H9 (cell line): ENCODE data around the gene SNAP47. TPM values are rescaled to one million over a fixed set of nuclear protein-coding genes. Genes with fewer than 3 reads are reported as not detected.

Experiments used
- DNase-seq: peaks from one replicate; pipeline ENCODE4 v3.0.0-alpha.2; 2017
- H2AFZ ChIP-seq: one replicate; pipeline ENCODE4 v1.6.1; 2013; ENCODE audit warnings: mild to moderate bottlenecking, low read length, control low read depth, moderate library complexity
- H2AK5ac ChIP-seq: 2 replicates; pipeline ENCODE4 v1.6.1; 2013; ENCODE audit warnings: low read length, control low read depth, mixed read lengths; ENCODE audit not compliant: insufficient read length
- H2BK120ac ChIP-seq: one replicate; pipeline ENCODE4 v1.6.1; 2013; ENCODE audit warnings: low read depth, mild to moderate bottlenecking, low read length, control low read depth, inconsistent platforms; ENCODE audit not compliant: poor library complexity, severe bottlenecking
- H2BK12ac ChIP-seq: 2 replicates; pipeline ENCODE4 v1.6.1; 2013; ENCODE audit warnings: low read length, control low read depth, mixed read lengths, low read depth; ENCODE audit not compliant: insufficient read length
- H2BK15ac ChIP-seq: 2 replicates; pipeline ENCODE4 v1.6.1; 2013; ENCODE audit warnings: low read depth, low read length, control low read depth
- H2BK20ac ChIP-seq: one replicate; pipeline ENCODE4 v1.6.1; 2013; ENCODE audit warnings: low read depth, mild to moderate bottlenecking, low read length, control low read depth, inconsistent platforms; ENCODE audit not compliant: poor library complexity, severe bottlenecking
- H2BK5ac ChIP-seq: 2 replicates; pipeline ENCODE4 v1.6.1; 2013; ENCODE audit warnings: low read length, control low read depth, mixed read lengths; ENCODE audit not compliant: insufficient read length
- H3K14ac ChIP-seq: 2 replicates; pipeline ENCODE4 v1.6.1; 2013; ENCODE audit warnings: low read length, control low read depth; ENCODE audit not compliant: insufficient read depth
- H3K18ac ChIP-seq: 2 replicates; pipeline ENCODE4 v1.6.1; 2013; ENCODE audit warnings: low read depth, mild to moderate bottlenecking, mixed read lengths, low read length, control low read depth; ENCODE audit not compliant: insufficient read length
- H3K23ac ChIP-seq: 2 replicates; pipeline ENCODE4 v1.6.1; 2013; ENCODE audit warnings: low read length, control low read depth, mixed read lengths, low read depth; ENCODE audit not compliant: insufficient read length
- H3K23me2 ChIP-seq: 2 replicates; pipeline ENCODE4 v1.6.1; 2013; ENCODE audit warnings: low read depth, mild to moderate bottlenecking, mixed read lengths, low read length, control low read depth; ENCODE audit not compliant: insufficient read length, poor library complexity, severe bottlenecking
- H3K27ac ChIP-seq: 2 replicates; pipeline ENCODE4 v1.5.1; 2013; ENCODE audit warnings: low read length, control low read depth, mixed read lengths, low read depth; ENCODE audit not compliant: insufficient read length
- H3K27me3 ChIP-seq: 2 replicates; pipeline ENCODE4 v1.6.1; 2013; ENCODE audit warnings: low read length, control low read depth, inconsistent platforms; ENCODE audit not compliant: insufficient read depth
- H3K4ac ChIP-seq: 2 replicates; pipeline ENCODE4 v1.6.1; 2013; ENCODE audit warnings: low read depth, mild to moderate bottlenecking, control low read depth, inconsistent platforms, low read length, moderate library complexity
- H3K4me1 ChIP-seq: 2 replicates; pipeline ENCODE4 v1.6.1; 2013; ENCODE audit warnings: low read length, control low read depth, inconsistent platforms; ENCODE audit not compliant: insufficient read depth
- H3K4me2 ChIP-seq: 2 replicates; pipeline ENCODE4 v1.6.1; 2013; ENCODE audit warnings: low read length, control low read depth, mixed read lengths; ENCODE audit not compliant: insufficient read length, insufficient read depth
- H3K56ac ChIP-seq: 2 replicates; pipeline ENCODE4 v1.6.1; 2013; ENCODE audit warnings: low read depth, mild to moderate bottlenecking, mixed read lengths, low read length, control low read depth; ENCODE audit not compliant: insufficient read length
- H3K79me1 ChIP-seq: 2 replicates; pipeline ENCODE4 v1.6.1; 2013; ENCODE audit warnings: low read depth, mild to moderate bottlenecking, moderate library complexity, low read length, control low read depth, inconsistent platforms; ENCODE audit not compliant: insufficient read depth, poor library complexity, severe bottlenecking
- H3K79me2 ChIP-seq: 2 replicates; pipeline ENCODE4 v1.6.1; 2013; ENCODE audit warnings: low read length, control low read depth, inconsistent platforms; ENCODE audit not compliant: insufficient read depth
- H3K9ac ChIP-seq: 2 replicates; pipeline ENCODE4 v1.6.1; 2013; ENCODE audit warnings: low read length, control low read depth, mixed read lengths; ENCODE audit not compliant: insufficient read length; ENCODE audit errors: extremely low read depth
- H3K9me3 ChIP-seq: one replicate; pipeline ENCODE4 v1.6.1; 2013; ENCODE audit warnings: low read depth, low read length, inconsistent platforms; ENCODE audit not compliant: control insufficient read depth
- H3T11ph ChIP-seq: one replicate; pipeline ENCODE4 v1.6.1; 2013; ENCODE audit warnings: mild to moderate bottlenecking, low read length, control low read depth, inconsistent platforms
- H4K20me1 ChIP-seq: one replicate; pipeline ENCODE4 v1.6.1; 2013; ENCODE audit not compliant: control insufficient read depth, insufficient read length, insufficient read depth
- H4K5ac ChIP-seq: 2 replicates; pipeline ENCODE4 v1.6.1; 2013; ENCODE audit warnings: low read depth, mild to moderate bottlenecking, mixed read lengths, low read length, control low read depth; ENCODE audit not compliant: insufficient read length
- H4K8ac ChIP-seq: replicated peaks from 2 replicates; pipeline ENCODE4 v1.6.1; 2013; ENCODE audit warnings: low read length, control low read depth, mixed read lengths, low read depth; ENCODE audit not compliant: insufficient read length
- H4K91ac ChIP-seq: 2 replicates; pipeline ENCODE4 v1.6.1; 2013; ENCODE audit warnings: low read depth, mild to moderate bottlenecking, moderate library complexity, mixed read lengths, low read length, control low read depth; ENCODE audit not compliant: insufficient read length
- H3K27ac Mint-ChIP-seq, 3 experiments: 2 replicates in 2 of 3; 3 replicates in 1 of 3; pipeline ENCODE4 v1.8.0; 2020 to 2021; ENCODE audit warnings: mixed read lengths in 3 of 3, mild to moderate bottlenecking in 1 of 3, moderate library complexity in 1 of 3
- H3K27me3 Mint-ChIP-seq: 2 replicates; pipeline ENCODE4 v1.8.0; 2021; ENCODE audit warnings: low read depth, mild to moderate bottlenecking, moderate library complexity, mixed read lengths
- H3K36me3 Mint-ChIP-seq, 3 experiments: 2 replicates in 2 of 3; 3 replicates in 1 of 3; pipeline ENCODE4 v1.8.0; 2020 to 2021; ENCODE audit warnings: low read depth in 3 of 3, mixed read lengths in 3 of 3; ENCODE audit not compliant: insufficient read depth in 1 of 3
- H3K4me1 Mint-ChIP-seq, 2 experiments: 2 replicates each; pipeline ENCODE4 v1.8.0; 2020; ENCODE audit warnings: mixed read lengths in 2 of 2
- H3K4me3 Mint-ChIP-seq, 2 experiments: 2 replicates in 1 of 2; 3 replicates in 1 of 2; pipeline ENCODE4 v1.8.0; 2020 to 2021; ENCODE audit warnings: mild to moderate bottlenecking in 2 of 2, mixed read lengths in 2 of 2, moderate library complexity in 1 of 2
- H3K9me3 Mint-ChIP-seq, 2 experiments: 2 replicates in 1 of 2; 3 replicates in 1 of 2; pipeline ENCODE4 v1.8.0; 2020; ENCODE audit warnings: mild to moderate bottlenecking in 2 of 2, mixed read lengths in 2 of 2, moderate library complexity in 1 of 2
- CTCF ChIP-seq: fragments of 200-600 bp; sonication (generic); conservative IDR thresholded peaks from 3 replicates; pipeline ENCODE4 v1.8.0; 2021; ENCODE audit warnings: antibody characterized with exemption, mild to moderate bottlenecking
- WGBS: extraction: QIAGEN DNeasy Blood & Tissue Kit; methylation state at CpG from one replicate; pipeline ENCODE4 v1.1.7; 2013; ENCODE audit warnings: missing lambda C conversion rate, low lambda C conversion rate, mixed read lengths; ENCODE audit not compliant: insufficient read length; ENCODE audit errors: extremely low coverage; 5-methylcytosine and 5-hydroxymethylcytosine counted together
- total RNA-seq: library from RNA; stranded (reverse); gene quantifications from 2 replicates; pipeline ENCODE4 v1.2.1, GENCODE V29; 2021

SNAP47 gene
- total RNA-seq, 1 experiment from 2014 or later, result 44.1 TPM

- H3K9ac ChIP-seq, result no peak overlapping the region
- H3K56ac ChIP-seq, result no peak overlapping the region
- Mint-ChIP-seq H3K27me3 (no peaks in the 10 kb centered on the region), H3K9me3 (no peaks in the 10 kb centered on the region), H3K27ac (peak overlapping the region in 1 of 3 experiments; percentile 22; a peak in 1 of 7 replicates), H3K4me1 (no peaks in the 10 kb centered on the region), H3K4me3 (no peak overlapping the region), H3K36me3 (peaks cover 2 to 26% (median 16%) of the 10 kb centered on the region in 3 experiments; a peak in 5 of 7 replicates)
- no peak for TF ChIP-seq CTCF
- no peaks in the 10 kb centered on the region for H3K23me2 ChIP-seq
- no peak overlapping the region for H2BK120ac ChIP-seq
- no peaks in the 10 kb centered on the region for H4K20me1 ChIP-seq
- no peak for DNase-seq
- H2AFZ ChIP-seq, result no peak overlapping the region
- no peak overlapping the region for H3T11ph ChIP-seq
- H2BK20ac ChIP-seq, result no peak overlapping the region
- H3K79me2 ChIP-seq, result no peaks in the 10 kb centered on the region
- H3K4me1 ChIP-seq, result no peaks in the 10 kb centered on the region
- no peak overlapping the region for H3K14ac ChIP-seq
- no CpG with 5 or more reads among the region's 7 CpGs for WGBS
- H3K23ac ChIP-seq, result no peak overlapping the region
- H3K4me2 ChIP-seq, result no peak overlapping the region
- no peak overlapping the region for H2BK12ac ChIP-seq
- H3K79me1 ChIP-seq, result no peaks in the 10 kb centered on the region
- H3K27me3 ChIP-seq, result no peaks in the 10 kb centered on the region
- H4K5ac ChIP-seq, result no peak overlapping the region
- H2AK5ac ChIP-seq, result no peak overlapping the region
- no peak overlapping the region for H3K18ac ChIP-seq
- H3K9me3 ChIP-seq, result no peaks in the 10 kb centered on the region
- H3K4ac ChIP-seq, result no peak overlapping the region
- H3K27ac ChIP-seq, result no peak overlapping the region
- H2BK15ac ChIP-seq, result no peak overlapping the region
- H2BK5ac ChIP-seq, result no peak overlapping the region
- no peak overlapping the region for H4K8ac ChIP-seq
- no peak overlapping the region for H4K91ac ChIP-seq
Observed at GRCh38 chr1:227776331-227776771, 41.1 kb downstream of the SNAP47 start.
